Fibroblast of pulmonary artery (primary cell): ENCODE data around the gene TSFM.

Experiments
- DNase-seq: peaks from one replicate; pipeline ENCODE4 v3.0.0-alpha.2; 2010; ENCODE audit warnings: low read depth
- H3K4me3 ChIP-seq: replicated peaks from 2 replicates; pipeline ENCODE4 v1.5.1; 2011; ENCODE audit warnings: low read depth, mild to moderate bottlenecking, control low read depth, low read length, moderate library complexity
- TF ChIP-seq, protein P1 (sequence below): IDR thresholded peaks from 2 replicates; pipeline ENCODE4 v1.5.1; 2011; ENCODE audit warnings: mild to moderate bottlenecking, control low read depth, low read length, inconsistent platforms; ENCODE audit errors: missing control alignments

The TSFM gene

GRCh38 chr12:57765003-57765697, 17.4 kb upstream of the TSFM start:
- TF ChIP-seq, protein P1, sequence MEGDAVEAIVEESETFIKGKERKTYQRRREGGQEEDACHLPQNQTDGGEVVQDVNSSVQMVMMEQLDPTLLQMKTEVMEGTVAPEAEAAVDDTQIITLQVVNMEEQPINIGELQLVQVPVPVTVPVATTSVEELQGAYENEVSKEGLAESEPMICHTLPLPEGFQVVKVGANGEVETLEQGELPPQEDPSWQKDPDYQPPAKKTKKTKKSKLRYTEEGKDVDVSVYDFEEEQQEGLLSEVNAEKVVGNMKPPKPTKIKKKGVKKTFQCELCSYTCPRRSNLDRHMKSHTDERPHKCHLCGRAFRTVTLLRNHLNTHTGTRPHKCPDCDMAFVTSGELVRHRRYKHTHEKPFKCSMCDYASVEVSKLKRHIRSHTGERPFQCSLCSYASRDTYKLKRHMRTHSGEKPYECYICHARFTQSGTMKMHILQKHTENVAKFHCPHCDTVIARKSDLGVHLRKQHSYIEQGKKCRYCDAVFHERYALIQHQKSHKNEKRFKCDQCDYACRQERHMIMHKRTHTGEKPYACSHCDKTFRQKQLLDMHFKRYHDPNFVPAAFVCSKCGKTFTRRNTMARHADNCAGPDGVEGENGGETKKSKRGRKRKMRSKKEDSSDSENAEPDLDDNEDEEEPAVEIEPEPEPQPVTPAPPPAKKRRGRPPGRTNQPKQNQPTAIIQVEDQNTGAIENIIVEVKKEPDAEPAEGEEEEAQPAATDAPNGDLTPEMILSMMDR: peak; percentile 31
- peak; percentile 30 for DNase-seq
- H3K4me3 ChIP-seq: peak overlapping the region; percentile 29

DNA sequence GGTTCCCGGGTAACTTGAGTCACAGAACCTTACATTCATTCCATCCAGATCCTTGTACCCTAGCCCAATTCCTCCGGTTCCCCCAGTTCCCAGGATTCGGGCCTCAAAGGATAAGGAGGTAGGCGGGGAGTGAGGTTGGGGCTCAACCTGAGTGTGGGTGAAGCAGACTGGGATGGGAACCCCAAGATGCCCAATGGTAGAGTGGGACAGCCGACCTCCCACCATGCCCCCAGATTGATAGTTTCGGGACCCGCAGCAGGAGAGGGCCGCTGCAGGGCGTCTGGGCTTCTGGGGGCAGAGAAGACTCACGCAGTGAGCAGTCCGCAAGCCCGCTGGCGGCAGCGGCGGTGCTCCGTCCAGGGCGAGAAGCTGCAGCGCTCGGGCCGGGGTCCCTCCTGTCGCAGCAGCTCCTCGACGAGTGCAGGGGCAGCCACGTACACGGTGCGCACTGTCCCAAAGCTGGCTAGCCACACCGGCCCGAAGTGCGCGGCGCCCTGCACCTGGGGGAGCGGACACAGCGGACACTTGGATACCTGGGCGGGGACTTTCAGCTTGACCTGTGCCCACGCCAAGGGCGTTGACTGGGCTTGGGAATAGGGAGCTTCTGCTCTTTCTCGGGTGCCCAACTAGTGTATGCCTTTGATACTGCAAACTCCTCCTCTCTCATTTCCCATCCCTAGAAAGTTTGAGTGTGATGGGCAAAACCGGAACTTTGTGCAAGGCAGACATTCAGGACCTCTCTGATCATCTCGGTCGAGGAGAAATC, 16.7 kb upstream of the TSFM start:
- peak overlapping the region; percentile 37 for H3K4me3 ChIP-seq
- TF ChIP-seq, protein P1: no peak
- no peak for DNase-seq

- peak within 1 kb of the TSS; percentile 37 for H3K4me3 ChIP-seq
- TF ChIP-seq, protein P1: no peak
- DNase-seq: peak; percentile 47
Measured at GRCh38 chr12:57766464-57767304, 15.9 kb upstream of the TSFM start, which contains the start of gene CYP27B1. CYP27B1 (minus strand) TSS chr12:57767078; CDS start chr12:57767041, 37 bp downstream.

DNA sequence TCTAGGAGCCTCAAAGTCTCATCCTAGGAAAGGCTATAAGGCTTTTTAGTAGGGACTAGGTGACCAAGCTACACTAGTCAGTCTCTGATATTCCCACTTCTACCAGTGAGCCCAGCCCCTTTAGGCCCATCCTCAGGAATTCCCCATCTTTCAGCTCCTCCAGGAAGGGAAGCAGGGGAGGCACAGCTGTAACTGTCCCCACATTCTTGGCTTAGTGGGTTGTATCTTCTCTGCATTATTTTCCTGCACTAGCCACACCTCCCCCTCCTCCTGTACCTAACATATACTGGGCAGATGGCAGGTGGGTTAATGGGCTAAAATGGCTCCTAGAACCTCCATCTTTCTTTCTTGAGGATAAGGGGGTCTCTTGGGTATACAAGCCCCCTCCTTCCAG, 15.3 kb upstream of the TSFM start:
- TF ChIP-seq, protein P1: no peak
- no peak for DNase-seq
- no peak overlapping the region for H3K4me3 ChIP-seq

DNA sequence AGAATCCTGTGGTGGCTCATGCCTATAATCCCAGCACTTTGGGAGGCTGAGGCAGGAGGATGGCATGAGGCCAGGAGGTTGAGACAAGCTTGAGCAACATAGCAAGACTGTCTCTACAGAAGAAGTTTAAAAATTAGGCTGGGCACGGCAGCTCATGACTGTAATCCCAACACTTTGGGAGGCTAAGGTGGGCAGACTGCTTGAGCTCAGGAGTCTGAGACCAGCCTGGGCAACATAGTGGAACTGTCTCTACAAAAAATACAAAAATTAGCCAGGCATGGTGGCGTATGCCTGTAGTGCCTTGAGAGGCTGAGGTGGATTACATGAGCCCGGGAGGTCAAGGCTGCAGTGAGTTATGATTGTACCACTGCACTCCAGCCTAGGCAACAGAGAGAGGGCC, 14.7 kb upstream of the TSFM start:
- H3K4me3 ChIP-seq: no peak overlapping the region
- DNase-seq: no peak
- TF ChIP-seq, protein P1: no peak

DNA sequence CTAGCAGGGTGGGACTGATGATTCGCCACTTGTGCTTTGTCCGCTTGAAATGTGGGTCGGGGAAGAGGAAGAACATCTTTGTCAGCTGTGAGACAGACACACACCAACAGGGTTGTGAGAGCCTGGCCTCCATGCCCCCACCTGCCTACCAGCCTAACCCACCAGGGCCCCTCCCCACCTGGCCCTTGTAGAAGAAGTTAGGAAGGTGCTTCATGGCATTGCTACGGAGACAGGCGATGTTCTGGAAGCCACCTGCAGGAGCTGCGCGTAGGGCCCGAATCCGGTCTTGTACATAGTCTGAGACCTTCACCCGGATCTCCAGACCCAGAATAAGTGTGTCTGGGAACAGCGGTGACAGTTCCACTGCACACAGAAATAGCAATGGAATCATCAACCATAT, 13.0 kb upstream of the TSFM start:
- no peak overlapping the region for H3K4me3 ChIP-seq
- DNase-seq: no peak
- TF ChIP-seq, protein P1: no peak
